EL (cell line): ENCODE results near the gene PPP1CC.
"Not testable (repeated sequence)": the region's sequence is repeated elsewhere in the genome, so short reads cannot be mapped to it uniquely, and the experiment has no call there.

Source experiments
- DNase-seq: peaks from one replicate; pipeline ENCODE4 v3.0.0-alpha.2; 2016

PPP1CC gene

GRCh38 chr12:110722892-110723291 lies 19.8 kb downstream of the PPP1CC start:
- DNase-seq = not testable (repeated sequence)

GRCh38 chr12:110721570-110721969 lies 21.1 kb downstream of the PPP1CC start:
- no peak for DNase-seq

- DNase-seq = no peak
These were observed 22.2 kb downstream of the PPP1CC start for GRCh38 chr12:110720516-110720915.

GRCh38 chr12:110718222-110718908 lies 24.3 kb downstream of the PPP1CC start:
- no peak for DNase-seq

- DNase-seq = no peak
These were observed 25.7 kb downstream of the PPP1CC start for GRCh38 chr12:110717037-110717436.

- DNase-seq = no peak
These were observed 33.8 kb downstream of the PPP1CC start for GRCh38 chr12:110708917-110709316.

GRCh38 chr12:110705309-110705708 lies 37.4 kb downstream of the PPP1CC start:
- DNase-seq = no peak

- DNase-seq = no peak
These were observed 37.9 kb downstream of the PPP1CC start for GRCh38 chr12:110704750-110705149.

- no peak for DNase-seq
These were observed 38.5 kb downstream of the PPP1CC start for GRCh38 chr12:110704231-110704630.

GRCh38 chr12:110702081-110702480 lies 40.6 kb downstream of the PPP1CC start:
- DNase-seq = no peak

GRCh38 chr12:110699591-110700445 lies 42.9 kb downstream of the PPP1CC start:
- DNase-seq = no peak

GRCh38 chr12:110698171-110698902 lies 44.4 kb downstream of the PPP1CC start:
- DNase-seq = peak; percentile 81

- DNase-seq = no peak
These were observed 45.5 kb downstream of the PPP1CC start for GRCh38 chr12:110697236-110697635.

- no peak for DNase-seq
These were observed 46.4 kb downstream of the PPP1CC start for GRCh38 chr12:110696283-110696682.

- DNase-seq = no peak
These were observed 48.3 kb downstream of the PPP1CC start for GRCh38 chr12:110694330-110694901.

GRCh38 chr12:110693731-110694130 lies 49.0 kb downstream of the PPP1CC start:
- no peak for DNase-seq

- DNase-seq = no peak
These were observed 52.6 kb downstream of the PPP1CC start for GRCh38 chr12:110690127-110690430.

GRCh38 chr12:110689281-110690126 lies 53.2 kb downstream of the PPP1CC start:
- DNase-seq = peak; percentile 53

- DNase-seq = no peak
These were observed 54.0 kb downstream of the PPP1CC start, which contains the start of gene HVCN1 for GRCh38 chr12:110688446-110689280. Gene HVCN1 (minus strand): TSS chr12:110689115. CDS start chr12:110683245, 5,870 bp downstream.

GRCh38 chr12:110687396-110688169 lies 55.1 kb downstream of the PPP1CC start:
- no peak for DNase-seq
